Uterus (tissue), 4 donors: ENCODE data around the gene RGPD8. TPM values are rescaled to one million over a fixed set of nuclear protein-coding genes. Genes with fewer than 3 reads are reported as not detected.
"Not testable (repeated sequence)": the region's sequence is repeated elsewhere in the genome, so short reads cannot be mapped to it uniquely, and the experiment has no call there.

ENCODE experiments used
- DNase-seq, 2 donors: peaks; one replicate each; pipeline ENCODE4 v3.0.0-alpha.2; 2019 to 2020
- H3K27ac ChIP-seq, 2 donors: fragments of 200-600 bp; sonication (generic); 1 replicate in 1 of 2; 2 replicates in 1 of 2; pipeline ENCODE4 v1.5.1; 2016 to 2018
- H3K27me3 ChIP-seq, 2 donors: fragments of 200-600 bp; sonication (generic); one replicate each; pipeline ENCODE4 v1.5.1; 2018 to 2019; ENCODE audit warnings: control low read depth in 1 of 2
- H3K36me3 ChIP-seq, 2 donors: fragments of 200-600 bp; sonication (generic); one replicate each; pipeline ENCODE4 v1.5.1; 2019; ENCODE audit warnings: control low read depth in 1 of 2
- H3K4me1 ChIP-seq, 2 donors: fragments of 200-600 bp; sonication (generic); one replicate each; pipeline ENCODE4 v1.5.1; 2018 to 2019; ENCODE audit warnings: control low read depth in 1 of 2
- H3K4me3 ChIP-seq, 2 donors: fragments of 200-600 bp; sonication (generic); 1 replicate in 1 of 2; 2 replicates in 1 of 2; pipeline ENCODE4 v1.5.1; 2018 to 2019; ENCODE audit warnings: mild to moderate bottlenecking in 1 of 2
- H3K9me3 ChIP-seq, 2 donors: fragments of 200-600 bp; sonication (generic); one replicate each; pipeline ENCODE4 v1.5.1; 2019; ENCODE audit warnings: control low read depth in 1 of 2
- POLR2A ChIP-seq, 2 donors: fragments of 450-650 bp; IDR thresholded peaks; one replicate each; pipeline ENCODE4 v1.6.1; 2016; ENCODE audit warnings: antibody characterized with exemption in 2 of 2, mild to moderate bottlenecking in 1 of 2, moderate library complexity in 1 of 2
- intact Hi-C: fragments of 100-400 bp; cut with DNase I; formaldehyde crosslinking; loops from one replicate; pipeline ENCODE4 v1.15.1; 2023; ENCODE audit warnings: low total_unique reads
- total RNA-seq, 4 donors: library from RNA; depleted of rRNA in 3 of 4; stranded (reverse); fragments of >200 nt in 3 of 4; gene quantifications; one replicate each; pipeline versions ENCODE4 v1.1.0 to v1.2.4, GENCODE V29; 2014 to 2023
- TF ChIP-seq, protein P1 (sequence below), 4 experiments: fragments of 200-600 bp in 2 of 4; fragments of 450-650 bp in 2 of 4; sonication (generic) in 2 of 4; IDR thresholded peaks; one replicate each; pipeline ENCODE4 v1.5.1; 2016 to 2019; ENCODE audit warnings: antibody characterized with exemption in 4 of 4, mild to moderate bottlenecking in 2 of 4, moderate library complexity in 1 of 4
- donor health status: DM: yes; HTN: yes; CAD: no.

Gene RGPD8
- total RNA-seq, 4 donors from 2014 or later = 5.3 to 39.8 (median 25.1) TPM

GRCh38 chr2:112449854-112450253 lies 16.4 kb upstream of the RGPD8 start:
- H3K27ac ChIP-seq = no peak overlapping the region
- DNase-seq = no peak
- intact Hi-C loops = no loop called here
- no peaks in the 10 kb centered on the region for H3K36me3 ChIP-seq
- no peaks in the 10 kb centered on the region for H3K27me3 ChIP-seq
- H3K4me1 ChIP-seq = no peaks in the 10 kb centered on the region
- H3K4me3 ChIP-seq = no peak overlapping the region
- H3K9me3 ChIP-seq = no peaks in the 10 kb centered on the region
- TF ChIP-seq, protein P1, sequence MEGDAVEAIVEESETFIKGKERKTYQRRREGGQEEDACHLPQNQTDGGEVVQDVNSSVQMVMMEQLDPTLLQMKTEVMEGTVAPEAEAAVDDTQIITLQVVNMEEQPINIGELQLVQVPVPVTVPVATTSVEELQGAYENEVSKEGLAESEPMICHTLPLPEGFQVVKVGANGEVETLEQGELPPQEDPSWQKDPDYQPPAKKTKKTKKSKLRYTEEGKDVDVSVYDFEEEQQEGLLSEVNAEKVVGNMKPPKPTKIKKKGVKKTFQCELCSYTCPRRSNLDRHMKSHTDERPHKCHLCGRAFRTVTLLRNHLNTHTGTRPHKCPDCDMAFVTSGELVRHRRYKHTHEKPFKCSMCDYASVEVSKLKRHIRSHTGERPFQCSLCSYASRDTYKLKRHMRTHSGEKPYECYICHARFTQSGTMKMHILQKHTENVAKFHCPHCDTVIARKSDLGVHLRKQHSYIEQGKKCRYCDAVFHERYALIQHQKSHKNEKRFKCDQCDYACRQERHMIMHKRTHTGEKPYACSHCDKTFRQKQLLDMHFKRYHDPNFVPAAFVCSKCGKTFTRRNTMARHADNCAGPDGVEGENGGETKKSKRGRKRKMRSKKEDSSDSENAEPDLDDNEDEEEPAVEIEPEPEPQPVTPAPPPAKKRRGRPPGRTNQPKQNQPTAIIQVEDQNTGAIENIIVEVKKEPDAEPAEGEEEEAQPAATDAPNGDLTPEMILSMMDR (IDR thresholded peaks at IDR 0.05) = no peak
- TF ChIP-seq POLR2A (IDR thresholded peaks at IDR 0.05) = no peak

GRCh38 chr2:112444256-112444655 lies 10.8 kb upstream of the RGPD8 start:
- H3K4me1 ChIP-seq, H3K27ac ChIP-seq, H3K9me3 ChIP-seq, H3K27me3 ChIP-seq, DNase-seq, intact Hi-C loops, H3K4me3 ChIP-seq, H3K36me3 ChIP-seq: not testable (repeated sequence)

DNA sequence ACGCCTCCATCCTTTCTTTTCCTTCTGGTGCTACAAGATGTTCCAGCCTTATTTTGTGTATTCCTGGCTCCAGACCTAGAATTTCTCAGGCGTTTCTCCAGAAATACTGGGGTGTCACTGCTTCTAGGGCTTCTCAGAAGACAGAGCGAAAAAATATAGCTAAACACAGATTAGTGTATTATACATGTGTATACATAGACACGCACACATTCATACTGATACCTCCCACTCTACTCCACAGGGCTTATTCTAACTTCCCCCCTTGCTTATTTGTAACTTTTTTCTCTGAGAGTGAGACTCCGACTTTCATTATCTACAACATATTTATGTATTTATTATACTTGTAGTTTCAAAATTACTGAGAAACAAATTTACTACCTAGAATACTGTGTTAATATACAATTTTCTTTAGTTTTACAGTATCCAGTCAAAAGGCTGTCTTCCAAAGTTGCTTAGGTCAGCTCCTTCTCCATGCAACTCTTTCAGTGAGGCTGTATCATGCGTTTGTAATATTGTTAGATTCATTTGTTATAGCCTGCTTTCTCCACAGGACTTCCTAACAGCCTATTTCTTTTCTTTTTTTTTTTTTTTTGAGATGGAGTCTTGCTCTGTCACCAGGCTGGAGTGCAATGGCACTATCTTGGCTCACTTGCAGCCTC lies 5.3 kb upstream of the RGPD8 start:
- not testable (repeated sequence) for DNase-seq, H3K4me3 ChIP-seq, H3K36me3 ChIP-seq, H3K9me3 ChIP-seq, H3K27ac ChIP-seq, H3K4me1 ChIP-seq, H3K27me3 ChIP-seq
- intact Hi-C loops = loop anchor here (10.0 kb wide), 1 partner anchor 174 kb away; no protein-coding TSS in a partner anchor

- DNase-seq, H3K4me3 ChIP-seq, H3K9me3 ChIP-seq, H3K4me1 ChIP-seq, H3K36me3 ChIP-seq, H3K27me3 ChIP-seq, H3K27ac ChIP-seq: not testable (repeated sequence)
- intact Hi-C loops = loop anchor here (10.0 kb wide), 1 partner anchor 173 kb away; no protein-coding TSS in a partner anchor
Measured at GRCh38 chr2:112437405-112437831, 4.0 kb upstream of the RGPD8 start.

- not testable (repeated sequence) for DNase-seq, H3K4me1 ChIP-seq, H3K27ac ChIP-seq, H3K36me3 ChIP-seq, H3K9me3 ChIP-seq, H3K27me3 ChIP-seq, H3K4me3 ChIP-seq
- intact Hi-C loops = loop anchor here (10.0 kb wide), 1 partner anchor 172 kb away; no protein-coding TSS in a partner anchor
Measured at GRCh38 chr2:112436993-112437392, 3.5 kb upstream of the RGPD8 start.

DNA sequence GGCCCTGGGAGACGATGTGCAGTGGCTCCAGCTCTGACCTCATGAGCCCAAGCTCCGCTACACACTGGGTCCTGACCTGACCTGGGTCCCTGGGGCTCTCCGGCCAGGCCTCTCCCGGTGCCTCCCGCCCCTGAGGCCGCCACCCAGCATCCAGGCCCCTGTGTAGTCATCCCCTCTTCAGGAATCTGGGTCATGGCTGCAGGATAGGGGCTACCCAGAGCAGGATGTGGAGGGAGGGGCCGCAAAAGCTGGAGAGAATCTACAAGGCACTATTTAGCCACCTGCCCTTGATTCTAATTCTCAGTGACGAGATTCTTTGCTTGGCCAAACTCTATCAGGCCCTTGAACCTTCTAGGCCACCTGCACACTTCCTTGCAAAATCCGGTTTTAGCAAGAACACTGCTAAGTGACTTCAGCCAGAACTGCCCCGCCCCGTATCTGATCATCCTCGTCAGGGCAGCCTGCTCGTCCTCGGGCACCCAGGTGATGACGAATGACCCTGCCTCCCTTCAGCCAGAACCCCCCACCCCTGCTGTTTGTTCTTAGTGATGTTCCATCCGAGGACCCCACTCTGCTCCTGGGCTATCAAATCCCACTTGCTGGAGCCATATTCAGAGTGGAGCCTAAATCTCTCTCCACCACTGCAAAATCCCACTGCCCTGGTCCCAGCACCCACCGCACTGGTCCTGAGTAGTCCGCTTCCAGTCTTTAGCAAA lies 2.4 kb upstream of the RGPD8 start:
- not testable (repeated sequence) for H3K27ac ChIP-seq, H3K9me3 ChIP-seq, H3K36me3 ChIP-seq, H3K27me3 ChIP-seq, DNase-seq, H3K4me1 ChIP-seq, H3K4me3 ChIP-seq
- intact Hi-C loops = loop anchor here (10.0 kb wide), 1 partner anchor 171 kb away; no protein-coding TSS in a partner anchor

DNA sequence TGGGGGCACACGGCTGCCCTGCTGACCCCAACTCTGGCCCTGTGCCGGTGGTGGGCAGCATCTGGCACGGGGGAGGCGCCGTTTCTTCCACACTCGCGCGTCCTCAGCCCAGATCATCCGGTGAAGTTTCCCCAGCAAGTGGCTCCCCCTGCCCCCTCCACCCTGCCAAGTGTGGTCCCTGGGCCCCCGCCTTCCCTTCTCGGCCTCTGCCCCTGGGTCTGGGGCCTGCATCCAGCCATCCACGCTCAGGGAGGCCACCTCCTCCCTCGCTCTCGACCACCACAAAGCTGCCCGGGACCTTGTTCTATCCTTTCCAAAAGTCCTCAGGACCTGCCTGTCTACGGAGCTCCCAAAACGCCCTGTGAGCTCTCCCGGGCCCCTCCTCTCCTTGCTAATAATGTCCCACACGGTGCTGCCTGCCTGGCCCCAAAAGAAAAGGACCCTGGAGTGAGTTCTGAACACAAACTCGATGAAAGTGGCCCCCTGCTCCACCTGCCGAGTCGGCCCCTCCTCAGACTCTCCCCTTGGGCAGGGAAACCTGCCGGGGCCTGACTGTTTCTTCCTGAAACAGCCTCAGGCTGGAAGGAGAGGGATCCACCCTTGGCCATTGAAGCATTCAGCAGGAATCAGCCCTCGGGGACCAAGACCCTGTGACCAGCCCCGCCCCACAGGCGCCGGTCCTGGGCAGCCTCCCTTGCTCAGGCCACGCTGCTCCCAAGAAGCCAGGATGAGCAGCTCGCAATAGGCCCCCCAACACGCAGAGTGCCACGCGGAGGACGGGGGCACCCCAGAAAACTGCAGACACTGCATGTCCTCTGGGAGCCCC lies 1.7 kb upstream of the RGPD8 start:
- H3K4me3 ChIP-seq, H3K36me3 ChIP-seq, H3K27ac ChIP-seq, H3K27me3 ChIP-seq, H3K9me3 ChIP-seq, H3K4me1 ChIP-seq, DNase-seq: not testable (repeated sequence)
- intact Hi-C loops = loop anchor here (10.0 kb wide), 1 partner anchor 170 kb away; no protein-coding TSS in a partner anchor
